ENCODE measurements around the gene NPHP1.
"Not testable (repeated sequence)": the region's sequence is repeated elsewhere in the genome, so short reads cannot be mapped to it uniquely, and the experiment has no call there.

DNA sequence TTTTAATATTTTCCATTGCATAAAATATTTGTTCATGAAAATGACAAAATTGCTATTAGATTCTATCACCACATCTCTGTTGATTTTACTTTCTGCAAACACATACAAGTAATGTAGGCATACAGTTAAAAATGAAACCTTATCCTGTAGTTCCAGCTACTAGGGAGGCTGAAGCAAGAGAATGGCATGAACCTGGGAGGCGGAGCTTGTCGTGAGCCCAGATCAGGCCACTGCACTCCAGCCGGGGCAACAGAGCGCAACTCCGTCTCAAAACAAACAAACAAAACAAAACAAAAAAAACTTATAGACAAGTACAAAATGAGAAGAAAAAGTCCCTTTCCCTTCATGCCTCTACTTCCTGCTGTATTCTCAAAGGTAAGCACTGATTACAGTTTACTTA is 29.7 kb upstream of the NPHP1 start:
- not testable (repeated sequence) for TF ChIP-seq POLR2A (IDR thresholded peaks at IDR 0.05; ENCODE audit: low read depth, low read length); CEBPB (IDR thresholded peaks at IDR 0.05; ENCODE audit: low read depth, low read length); RCOR1 (IDR thresholded peaks at IDR 0.05; ENCODE audit: insufficient replicate concordance, low read length); MAFK (IDR thresholded peaks at IDR 0.05; ENCODE audit: low read depth, low read length); SMC3 (IDR thresholded peaks at IDR 0.05; ENCODE audit: low read depth, low read length); RAD21 (IDR thresholded peaks at IDR 0.05; ENCODE audit: low read length); BHLHE40 (IDR thresholded peaks at IDR 0.05; ENCODE audit: low read depth, low read length); FOS (IDR thresholded peaks at IDR 0.05; ENCODE audit: low read depth, low read length); MXI1 (IDR thresholded peaks at IDR 0.05; ENCODE audit: borderline replicate concordance, low read depth, low read length); MAZ (IDR thresholded peaks at IDR 0.05; ENCODE audit: borderline replicate concordance, low read depth, low read length); NFE2L2 (IDR thresholded peaks at IDR 0.05; ENCODE audit: low read depth, low read length)
- TF ChIP-seq, protein P1, sequence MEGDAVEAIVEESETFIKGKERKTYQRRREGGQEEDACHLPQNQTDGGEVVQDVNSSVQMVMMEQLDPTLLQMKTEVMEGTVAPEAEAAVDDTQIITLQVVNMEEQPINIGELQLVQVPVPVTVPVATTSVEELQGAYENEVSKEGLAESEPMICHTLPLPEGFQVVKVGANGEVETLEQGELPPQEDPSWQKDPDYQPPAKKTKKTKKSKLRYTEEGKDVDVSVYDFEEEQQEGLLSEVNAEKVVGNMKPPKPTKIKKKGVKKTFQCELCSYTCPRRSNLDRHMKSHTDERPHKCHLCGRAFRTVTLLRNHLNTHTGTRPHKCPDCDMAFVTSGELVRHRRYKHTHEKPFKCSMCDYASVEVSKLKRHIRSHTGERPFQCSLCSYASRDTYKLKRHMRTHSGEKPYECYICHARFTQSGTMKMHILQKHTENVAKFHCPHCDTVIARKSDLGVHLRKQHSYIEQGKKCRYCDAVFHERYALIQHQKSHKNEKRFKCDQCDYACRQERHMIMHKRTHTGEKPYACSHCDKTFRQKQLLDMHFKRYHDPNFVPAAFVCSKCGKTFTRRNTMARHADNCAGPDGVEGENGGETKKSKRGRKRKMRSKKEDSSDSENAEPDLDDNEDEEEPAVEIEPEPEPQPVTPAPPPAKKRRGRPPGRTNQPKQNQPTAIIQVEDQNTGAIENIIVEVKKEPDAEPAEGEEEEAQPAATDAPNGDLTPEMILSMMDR (conservative IDR thresholded peaks at IDR 0.05; ENCODE audit: low read depth, low read length): not testable (repeated sequence)
- TF ChIP-seq, protein P2, sequence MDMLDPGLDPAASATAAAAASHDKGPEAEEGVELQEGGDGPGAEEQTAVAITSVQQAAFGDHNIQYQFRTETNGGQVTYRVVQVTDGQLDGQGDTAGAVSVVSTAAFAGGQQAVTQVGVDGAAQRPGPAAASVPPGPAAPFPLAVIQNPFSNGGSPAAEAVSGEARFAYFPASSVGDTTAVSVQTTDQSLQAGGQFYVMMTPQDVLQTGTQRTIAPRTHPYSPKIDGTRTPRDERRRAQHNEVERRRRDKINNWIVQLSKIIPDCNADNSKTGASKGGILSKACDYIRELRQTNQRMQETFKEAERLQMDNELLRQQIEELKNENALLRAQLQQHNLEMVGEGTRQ (IDR thresholded peaks at IDR 0.05; ENCODE audit: low read depth, low read length): not testable (repeated sequence)
